Measurements from ENCODE around the gene FASTK.

DNA sequence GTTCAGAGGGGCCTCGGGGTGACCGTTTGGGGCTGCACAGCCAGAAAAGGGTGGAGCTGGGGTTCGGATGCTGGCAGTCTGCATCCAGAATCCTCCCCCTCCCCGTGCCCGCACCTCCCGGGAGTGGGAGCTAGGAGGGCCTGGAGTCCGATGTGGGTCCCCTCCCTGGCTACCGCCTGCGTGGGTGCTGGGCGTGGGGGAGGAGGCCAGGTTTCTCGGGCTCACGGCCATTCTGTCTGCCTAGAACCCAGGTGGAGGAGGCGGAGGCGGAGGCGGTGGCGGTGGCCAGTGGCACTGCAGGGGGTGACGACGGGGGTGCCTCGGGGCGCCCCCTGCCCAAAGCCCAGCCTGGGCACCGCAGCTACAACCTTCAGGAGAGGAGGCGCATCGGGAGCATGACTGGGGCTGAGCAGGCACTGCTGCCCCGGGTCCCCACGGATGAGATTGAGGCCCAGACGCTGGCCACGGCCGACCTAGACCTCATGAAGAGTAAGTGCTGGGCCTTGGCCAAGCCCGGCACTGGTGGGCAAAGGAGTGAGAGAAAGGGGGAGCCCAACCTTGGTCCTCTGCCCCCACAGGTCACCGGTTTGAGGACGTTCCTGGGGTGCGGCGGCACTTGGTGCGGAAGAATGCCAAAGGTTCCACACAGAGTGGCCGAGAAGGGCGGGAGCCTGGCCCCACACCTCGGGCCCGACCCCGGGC, 14.2 kb downstream of the FASTK start:
- TF ChIP-seq CTCF (conservative IDR thresholded peaks at IDR 0.05; ENCODE audit: low read length) = no peak
- no peak for TF ChIP-seq EZH2phosphoT487 (IDR thresholded peaks at IDR 0.05; ENCODE audit: borderline replicate concordance)

All from Loucy (cell line).